ENCODE results near the gene ZNF483. TPM values are rescaled to one million over a fixed set of nuclear protein-coding genes. Genes with fewer than 3 reads are reported as not detected.

ZNF483 gene
- total RNA-seq, 2 experiments from 2014 or later, result 0.06 to 3.2 TPM

DNA sequence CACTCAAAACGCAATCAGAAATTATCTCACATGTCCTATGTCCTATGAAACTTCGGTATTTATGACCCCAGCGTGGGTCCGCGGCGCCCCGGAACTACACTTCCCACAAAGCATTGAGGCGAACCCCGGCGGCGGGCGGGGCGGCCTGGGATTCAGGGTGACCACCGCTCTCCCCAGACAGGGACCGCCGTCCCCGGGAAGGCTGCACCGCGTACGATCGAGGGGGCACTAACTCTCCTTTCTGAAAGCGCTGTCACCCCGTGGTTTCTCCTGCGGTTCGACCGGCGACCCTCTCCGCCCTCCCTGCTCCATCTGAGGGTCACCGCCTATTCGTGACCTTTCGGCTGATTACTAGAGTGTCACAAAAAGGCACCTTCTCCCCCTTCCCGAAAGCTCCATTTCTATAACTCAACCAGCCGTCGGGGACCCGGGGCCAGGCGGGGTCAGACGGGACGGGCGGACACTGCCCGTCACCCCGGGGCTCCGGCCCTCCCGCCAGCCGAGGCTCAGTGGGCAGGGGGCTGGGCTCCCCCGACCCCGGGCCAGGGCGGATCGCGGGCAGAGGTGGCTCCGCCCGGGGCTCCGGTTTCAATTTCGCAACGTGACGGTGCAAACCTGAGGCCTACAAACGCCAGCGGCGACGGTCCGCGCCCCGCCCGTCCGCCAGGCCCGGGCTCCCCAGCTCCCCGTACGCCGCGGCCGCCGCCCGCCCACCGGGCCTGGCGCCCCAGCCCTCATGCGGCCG is 42.1 kb upstream of the ZNF483 start:
- TF ChIP-seq, protein P1, sequence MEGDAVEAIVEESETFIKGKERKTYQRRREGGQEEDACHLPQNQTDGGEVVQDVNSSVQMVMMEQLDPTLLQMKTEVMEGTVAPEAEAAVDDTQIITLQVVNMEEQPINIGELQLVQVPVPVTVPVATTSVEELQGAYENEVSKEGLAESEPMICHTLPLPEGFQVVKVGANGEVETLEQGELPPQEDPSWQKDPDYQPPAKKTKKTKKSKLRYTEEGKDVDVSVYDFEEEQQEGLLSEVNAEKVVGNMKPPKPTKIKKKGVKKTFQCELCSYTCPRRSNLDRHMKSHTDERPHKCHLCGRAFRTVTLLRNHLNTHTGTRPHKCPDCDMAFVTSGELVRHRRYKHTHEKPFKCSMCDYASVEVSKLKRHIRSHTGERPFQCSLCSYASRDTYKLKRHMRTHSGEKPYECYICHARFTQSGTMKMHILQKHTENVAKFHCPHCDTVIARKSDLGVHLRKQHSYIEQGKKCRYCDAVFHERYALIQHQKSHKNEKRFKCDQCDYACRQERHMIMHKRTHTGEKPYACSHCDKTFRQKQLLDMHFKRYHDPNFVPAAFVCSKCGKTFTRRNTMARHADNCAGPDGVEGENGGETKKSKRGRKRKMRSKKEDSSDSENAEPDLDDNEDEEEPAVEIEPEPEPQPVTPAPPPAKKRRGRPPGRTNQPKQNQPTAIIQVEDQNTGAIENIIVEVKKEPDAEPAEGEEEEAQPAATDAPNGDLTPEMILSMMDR (conservative IDR thresholded peaks at IDR 0.05; ENCODE audit: low read length), result no peak
- no peak for TF ChIP-seq EZH2phosphoT487 (IDR thresholded peaks at IDR 0.05; ENCODE audit: borderline replicate concordance, low read depth, low read length)
- Histone ChIP-seq H3K79me2 (ENCODE audit: insufficient read depth, low read depth, low read length) (peaks cover 50% of the 10 kb centered on the region), H3K4me1 (ENCODE audit: insufficient read depth, low read length, poor library complexity, severe bottlenecking) (peaks cover 9% of the 10 kb centered on the region), H3K36me3 (ENCODE audit: insufficient read depth, low read length) (peaks cover 4% of the 10 kb centered on the region; the same call in 1 of the 2 replicates), H2AFZ (ENCODE audit: low read length) (peak overlapping the region; percentile 89; the same call in 1 of the 2 replicates), H4K20me1 (ENCODE audit: insufficient read depth, low read length) (0 out of 2 replicates have a peak, but pooled peaks cover 3% of the 10 kb centered on the region), H3K4me2 (ENCODE audit: low read length) (peak overlapping the region; percentile 73), H3K9me2 (ENCODE audit: insufficient read depth, low read length) (no peaks in the 10 kb centered on the region), H3K9me3 (ENCODE audit: low read length) (no peaks in the 10 kb centered on the region), H3K27ac (ENCODE audit: low read depth, low read length, poor library complexity, severe bottlenecking) (peak overlapping the region; percentile 72), H3K4me3 (ENCODE audit: low read depth, low read length, poor library complexity, severe bottlenecking) (peak overlapping the region; percentile 99)
- POLR2A ChIA-PET, result interaction anchor here (0.6 to 1.8 kb wide), 5 partner anchors 12 to 1193 kb away, joined by 3 to 4 read pairs (median 3); partner anchors contain the start of gene DNAJC25
- intact Hi-C loops (cut with micrococcal nuclease; ENCODE audit: unreplicated experiment), result loop anchor here (2.0 to 10.0 kb wide), 3 partner anchors 414 to 1272 kb away; partner anchors contain the start of genes PTBP3, SNX30 and UGCG
- BruUV-seq (replicated peaks), result no TSS peak
- CTCF ChIA-PET (ENCODE audit: unreplicated experiment), result interaction anchor here (0.5 to 0.6 kb wide), 2 partner anchors 15 to 418 kb away, joined by 3 to 4 read pairs; no protein-coding TSS in a partner anchor
- peak; percentile 66 for DNase-seq (ENCODE audit: low spot score)

DNA sequence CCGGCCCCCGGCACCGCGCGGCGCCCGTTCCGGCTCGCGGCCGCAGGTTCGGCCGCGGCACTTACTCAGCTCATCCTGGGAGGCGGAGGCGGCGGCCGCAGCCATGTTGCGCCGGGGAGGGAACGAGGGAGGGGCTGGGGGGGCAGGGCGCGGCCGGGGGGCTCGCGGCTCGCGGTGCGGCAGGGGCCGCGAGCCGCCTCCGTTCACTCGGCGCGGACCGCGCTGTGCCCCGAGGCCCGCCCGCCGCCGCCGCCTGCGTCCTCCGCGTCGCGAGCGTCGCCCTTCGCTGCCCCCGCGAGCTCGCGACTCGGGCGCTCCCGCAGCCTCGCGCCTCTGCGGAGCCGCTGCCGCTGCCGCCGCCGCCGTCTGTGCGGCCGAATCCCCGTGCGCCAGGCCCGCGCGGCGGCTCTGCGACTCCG is 41.5 kb upstream of the ZNF483 start:
- no peaks in the 10 kb centered on the region for H3K9me2 ChIP-seq (ENCODE audit: insufficient read depth, low read length)
- H3K79me2 ChIP-seq (ENCODE audit: insufficient read depth, low read depth, low read length), result peaks cover 46% of the 10 kb centered on the region
- ChIA-PET POLR2A (interaction anchor here (1.2 to 1.8 kb wide), 2 partner anchors 12 to 148 kb away, joined by 4 read pairs; partner anchors contain the start of gene DNAJC25), CTCF (ENCODE audit: unreplicated experiment) (interaction anchor here (0.5 to 0.6 kb wide), 2 partner anchors 15 to 417 kb away, joined by 3 to 4 read pairs; no protein-coding TSS in a partner anchor)
- no peak overlapping the region for H2AFZ ChIP-seq (ENCODE audit: low read length)
- peak overlapping the region; percentile 72 for H3K27ac ChIP-seq (ENCODE audit: low read depth, low read length, poor library complexity, severe bottlenecking)
- H3K9me3 ChIP-seq (ENCODE audit: low read length), result no peaks in the 10 kb centered on the region
- H3K4me1 ChIP-seq (ENCODE audit: insufficient read depth, low read length, poor library complexity, severe bottlenecking), result peaks cover 9% of the 10 kb centered on the region
- BruUV-seq (replicated peaks), result no TSS peak
- H3K4me2 ChIP-seq (ENCODE audit: low read length), result peak overlapping the region; percentile 42; the same call in 1 of the 2 replicates
- H3K4me3 ChIP-seq (ENCODE audit: low read depth, low read length, poor library complexity, severe bottlenecking), result peak overlapping the region; percentile 99
- H3K36me3 ChIP-seq (ENCODE audit: insufficient read depth, low read length), result peaks cover 4% of the 10 kb centered on the region; the same call in 1 of the 2 replicates
- intact Hi-C loops (cut with micrococcal nuclease; ENCODE audit: unreplicated experiment), result loop anchor here (2.0 to 10.0 kb wide), 3 partner anchors 413 to 1271 kb away; partner anchors contain the start of genes PTBP3, SNX30 and UGCG
- H4K20me1 ChIP-seq (ENCODE audit: insufficient read depth, low read length), result 0 out of 2 replicates have a peak, but pooled peaks cover 3% of the 10 kb centered on the region
- DNase-seq (ENCODE audit: low spot score), result peak; percentile 62
- TF ChIP-seq, protein P1 (conservative IDR thresholded peaks at IDR 0.05; ENCODE audit: low read length), result no peak
- TF ChIP-seq EZH2phosphoT487 (IDR thresholded peaks at IDR 0.05; ENCODE audit: borderline replicate concordance, low read depth, low read length), result no peak

Data from OCI-LY7 (cell line).